Cardiac fibroblast (primary cell): ENCODE results near the gene DNAJC28.
"Not testable (repeated sequence)": the region's sequence is repeated elsewhere in the genome, so short reads cannot be mapped to it uniquely, and the experiment has no call there.

Experiments
- DNase-seq, 2 donors: peaks; one replicate each; pipeline versions ENCODE4 v3.0.0 to v3.0.0-alpha.2; 2010; ENCODE audit warnings: low read depth in 2 of 2
- H3K4me3 ChIP-seq, 2 donors: replicated peaks in 1 of 2; 1 replicate in 1 of 2; 2 replicates in 1 of 2; pipeline ENCODE4 v1.5.1; 2011; ENCODE audit warnings: low read depth in 2 of 2, low read length in 2 of 2, mild to moderate bottlenecking in 2 of 2, moderate library complexity in 1 of 2
- CTCF ChIP-seq: IDR thresholded peaks from one replicate; pipeline ENCODE4 v1.5.1; 2011; ENCODE audit warnings: low read depth, mild to moderate bottlenecking, low read length, inconsistent platforms

The DNAJC28 gene

GRCh38 chr21:33522953-33523349 is 31.4 kb upstream of the DNAJC28 start:
- no peak for TF ChIP-seq CTCF
- H3K4me3 ChIP-seq, result no peak overlapping the region
- DNase-seq, result no peak

- no peak for DNase-seq
- H3K4me3 ChIP-seq, result no peak overlapping the region
- no peak for TF ChIP-seq CTCF
Observed at GRCh38 chr21:33522297-33522952, 30.9 kb upstream of the DNAJC28 start.

- no peak for TF ChIP-seq CTCF
- no peak for DNase-seq
- H3K4me3 ChIP-seq, result no peak overlapping the region
Observed at GRCh38 chr21:33518899-33519298, 27.4 kb upstream of the DNAJC28 start.

- peak; percentile 9 to 55 for DNase-seq
- TF ChIP-seq CTCF, result no peak
- H3K4me3 ChIP-seq, result no peak overlapping the region
Observed at GRCh38 chr21:33514229-33514628, 22.7 kb upstream of the DNAJC28 start.

GRCh38 chr21:33512481-33512880 is 21.0 kb upstream of the DNAJC28 start:
- no peak overlapping the region for H3K4me3 ChIP-seq
- TF ChIP-seq CTCF, result no peak
- DNase-seq, result no peak

- TF ChIP-seq CTCF, result no peak
- no peak for DNase-seq
- H3K4me3 ChIP-seq, result no peak overlapping the region
Observed at GRCh38 chr21:33511639-33512038, 20.1 kb upstream of the DNAJC28 start.

- TF ChIP-seq CTCF, result no peak
- H3K4me3 ChIP-seq, result no peak overlapping the region
- no peak for DNase-seq
Observed at GRCh38 chr21:33510826-33511225, 19.3 kb upstream of the DNAJC28 start.

- DNase-seq, H3K4me3 ChIP-seq: not testable (repeated sequence)
Observed at GRCh38 chr21:33507003-33507402, 15.5 kb upstream of the DNAJC28 start.
